RWPE1 (cell line): Measurements from ENCODE around the gene APOL1.

Experiments used
- CTCF ChIA-PET: fragments of 350-600 bp; sonication (Branson Sonifier 250); formaldehyde crosslinking; extraction: SDS; loops from one replicate; lab custom pipeline; 2021; lab: Yijun Ruan, JAX
- POLR2A ChIA-PET: fragments of 400-600 bp; formaldehyde crosslinking; extraction: SDS; loops from one replicate; lab custom pipeline; 2020; ENCODE audit warnings: antibody characterized with exemption; ENCODE audit not compliant: low non-redundant PET; lab: Yijun Ruan, JAX
- DNase-seq: peaks from one replicate; pipeline ENCODE4 v3.0.0; 2012; ENCODE audit warnings: low spot score
- H3K27ac ChIP-seq: fragments of 450-650 bp; 2 replicates; pipeline ENCODE4 v1.5.1; 2017
- TF ChIP-seq, protein P1 (sequence below): fragments of 450-650 bp; conservative IDR thresholded peaks from 2 replicates; pipeline ENCODE4 v1.5.1; 2017; ENCODE audit warnings: low read depth, mild to moderate bottlenecking

Gene APOL1

DNA sequence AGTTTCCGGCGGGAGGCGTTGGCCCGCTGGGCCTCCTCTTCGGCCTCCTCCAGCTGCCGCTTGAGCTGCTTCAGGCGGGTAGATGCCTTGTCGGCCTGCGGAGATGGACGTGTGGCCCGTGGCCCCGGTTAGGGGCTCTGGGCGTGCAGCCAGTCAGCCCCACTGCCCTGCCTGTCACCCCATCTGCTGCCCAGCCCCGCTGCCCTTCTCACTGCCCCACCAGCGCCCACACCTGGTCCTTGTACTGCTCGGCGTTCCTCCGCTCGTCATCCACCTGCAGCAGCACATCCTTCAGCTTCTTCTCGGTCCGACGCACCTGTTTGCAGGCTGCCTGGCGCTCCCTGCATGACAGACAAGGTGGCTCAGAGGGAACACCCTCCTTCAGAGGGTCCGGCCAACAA is 31.2 kb downstream of the APOL1 start:
- TF ChIP-seq, protein P1, sequence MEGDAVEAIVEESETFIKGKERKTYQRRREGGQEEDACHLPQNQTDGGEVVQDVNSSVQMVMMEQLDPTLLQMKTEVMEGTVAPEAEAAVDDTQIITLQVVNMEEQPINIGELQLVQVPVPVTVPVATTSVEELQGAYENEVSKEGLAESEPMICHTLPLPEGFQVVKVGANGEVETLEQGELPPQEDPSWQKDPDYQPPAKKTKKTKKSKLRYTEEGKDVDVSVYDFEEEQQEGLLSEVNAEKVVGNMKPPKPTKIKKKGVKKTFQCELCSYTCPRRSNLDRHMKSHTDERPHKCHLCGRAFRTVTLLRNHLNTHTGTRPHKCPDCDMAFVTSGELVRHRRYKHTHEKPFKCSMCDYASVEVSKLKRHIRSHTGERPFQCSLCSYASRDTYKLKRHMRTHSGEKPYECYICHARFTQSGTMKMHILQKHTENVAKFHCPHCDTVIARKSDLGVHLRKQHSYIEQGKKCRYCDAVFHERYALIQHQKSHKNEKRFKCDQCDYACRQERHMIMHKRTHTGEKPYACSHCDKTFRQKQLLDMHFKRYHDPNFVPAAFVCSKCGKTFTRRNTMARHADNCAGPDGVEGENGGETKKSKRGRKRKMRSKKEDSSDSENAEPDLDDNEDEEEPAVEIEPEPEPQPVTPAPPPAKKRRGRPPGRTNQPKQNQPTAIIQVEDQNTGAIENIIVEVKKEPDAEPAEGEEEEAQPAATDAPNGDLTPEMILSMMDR: no peak
- DNase-seq: no peak
- ChIA-PET CTCF (no interaction called here), POLR2A (no interaction called here)
- peak overlapping the region; percentile 37 for H3K27ac ChIP-seq

DNA sequence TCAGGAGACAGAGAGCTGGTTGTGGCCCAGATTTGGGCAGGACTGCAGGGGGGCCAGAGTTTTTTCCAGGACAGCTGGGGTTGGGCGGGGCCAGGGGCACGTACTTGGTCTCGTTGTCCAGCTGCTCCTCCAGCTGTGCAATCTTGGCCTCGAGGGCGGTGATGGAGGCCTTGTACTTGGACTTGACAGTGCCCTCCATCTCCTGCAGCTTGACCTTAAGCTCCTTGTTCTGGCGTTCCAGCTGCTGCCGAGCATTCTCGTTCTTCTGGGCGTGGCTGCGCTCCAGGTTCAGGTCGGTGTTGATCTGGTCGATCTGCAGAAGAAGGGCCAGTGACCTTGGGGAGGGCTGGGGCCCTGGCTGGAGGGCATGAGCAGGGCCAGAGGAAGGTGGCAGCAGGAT is 32.1 kb downstream of the APOL1 start:
- TF ChIP-seq, protein P1: no peak
- ChIA-PET POLR2A (no interaction called here), CTCF (interaction anchor here (0.5 kb wide), 1 partner anchor 11 kb away, joined by 6 read pairs; no protein-coding TSS in a partner anchor)
- peak overlapping the region; percentile 37 for H3K27ac ChIP-seq
- no peak for DNase-seq

- peak overlapping the region; percentile 37 for H3K27ac ChIP-seq
- ChIA-PET POLR2A (no interaction called here), CTCF (interaction anchor here (0.5 to 1.1 kb wide), 2 partner anchors 12 to 65 kb away, joined by 3 to 6 read pairs; no protein-coding TSS in a partner anchor)
- TF ChIP-seq, protein P1: no peak
- no peak for DNase-seq
Observed at GRCh38 chr22:36285545-36285944, 32.6 kb downstream of the APOL1 start.

DNA sequence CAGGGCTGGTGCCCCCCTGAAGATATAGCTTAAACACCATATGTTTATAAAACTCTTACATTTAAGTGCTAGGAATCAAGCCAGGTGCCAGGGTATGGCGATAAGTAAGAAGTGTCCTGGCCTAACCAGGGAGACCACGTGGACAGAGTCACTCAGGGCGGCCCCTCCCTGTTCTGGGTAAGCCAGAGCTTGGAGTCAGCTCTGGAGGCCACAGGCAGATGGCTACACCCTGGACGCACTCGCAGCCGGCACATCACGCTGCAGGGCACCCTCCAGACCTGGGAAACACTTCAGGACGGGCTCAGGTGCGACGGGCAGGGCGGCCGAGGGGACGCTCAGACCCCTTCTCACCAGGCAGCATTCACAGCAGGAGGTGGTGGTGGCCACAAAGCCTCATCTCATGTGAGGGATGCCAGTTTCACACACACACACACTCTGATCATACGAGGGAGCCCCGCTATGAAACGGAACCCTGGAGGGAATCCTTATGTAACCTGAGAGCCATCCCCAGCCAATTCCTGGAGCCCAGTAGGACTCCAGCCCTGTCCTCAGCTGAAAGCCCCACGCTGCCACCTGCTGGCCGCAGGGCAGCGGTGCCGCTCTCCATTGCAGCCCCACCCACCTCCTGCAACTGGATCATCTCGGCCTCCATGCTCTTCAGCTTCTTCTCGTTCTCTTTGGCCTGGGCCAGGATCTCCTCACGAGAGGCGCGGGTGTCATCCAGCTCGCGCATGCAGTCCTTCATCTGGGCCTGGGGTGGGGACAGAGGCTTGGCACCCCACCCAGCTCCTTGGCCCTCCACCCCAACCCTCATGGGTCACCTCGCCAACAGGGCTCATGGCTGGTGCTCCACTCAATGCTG is 33.4 kb downstream of the APOL1 start:
- H3K27ac ChIP-seq: peak overlapping the region; percentile 37
- peak; percentile 57 for DNase-seq
- TF ChIP-seq, protein P1: peak; percentile 88
- ChIA-PET CTCF (interaction anchor here (0.5 to 1.2 kb wide), 8 partner anchors 8 to 751 kb away, joined by 3 to 6 read pairs (median 4); partner anchors contain the start of gene APOL1), POLR2A (no interaction called here)

- DNase-seq: no peak
- H3K27ac ChIP-seq: peak overlapping the region; percentile 46
- POLR2A ChIA-PET: no interaction called here
- CTCF ChIA-PET: no interaction called here
- TF ChIP-seq, protein P1: no peak
Observed at GRCh38 chr22:36287881-36288515, 35.1 kb downstream of the APOL1 start.

DNA sequence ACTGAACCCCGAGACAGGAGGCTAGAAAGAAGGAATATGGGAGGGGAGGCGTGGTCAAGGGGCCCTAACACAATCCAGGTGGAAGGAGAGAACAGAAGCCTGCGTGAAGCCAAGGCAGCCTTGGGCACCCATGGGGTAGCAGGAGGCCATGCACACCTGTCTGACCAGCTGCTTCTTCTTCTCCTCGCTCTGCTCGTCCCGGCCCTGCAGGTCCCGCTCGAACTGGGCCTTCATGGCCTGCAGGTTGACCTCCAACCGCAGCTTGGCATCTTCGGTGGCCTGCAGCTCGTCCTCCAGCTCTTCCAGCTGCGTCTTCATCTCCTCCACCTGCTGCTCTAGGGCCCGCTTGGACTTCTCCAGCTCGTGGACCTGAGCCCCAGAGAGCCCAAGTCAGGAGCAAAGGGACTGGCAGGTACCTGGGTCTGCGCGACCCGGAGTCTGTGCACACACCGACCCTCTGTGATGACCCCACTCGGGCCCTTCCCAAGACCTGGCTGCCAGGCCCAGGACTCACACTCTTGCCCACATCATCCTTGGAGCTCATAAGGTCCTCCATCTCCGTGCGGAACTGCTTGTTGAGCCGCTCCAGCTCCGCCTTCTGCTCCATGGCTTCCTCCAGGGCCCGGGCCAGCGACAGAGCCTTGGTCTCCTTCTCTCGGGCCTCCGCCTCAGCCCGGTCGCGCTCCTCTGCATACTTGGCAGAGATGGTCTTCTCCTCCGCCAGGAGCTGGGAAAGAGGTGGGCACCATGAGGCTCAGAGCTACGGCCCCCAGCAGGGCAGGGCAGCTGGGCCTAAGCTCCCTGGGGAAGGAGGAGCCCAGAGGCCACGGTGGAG is 35.9 kb downstream of the APOL1 start:
- no peak for DNase-seq
- ChIA-PET CTCF (no interaction called here), POLR2A (no interaction called here)
- TF ChIP-seq, protein P1: no peak
- H3K27ac ChIP-seq: peak overlapping the region; percentile 46
